Hepatocyte (in vitro differentiated cells): ENCODE results near the gene PTPRM.

Experiments used
- CTCF ChIP-seq: fragments of 200-600 bp; sonication (generic); IDR thresholded peaks from 2 replicates; pipeline ENCODE4 v1.5.1; 2016; ENCODE audit warnings: antibody characterized with exemption, mild to moderate bottlenecking; ENCODE audit not compliant: poor library complexity
- EZH2 ChIP-seq: fragments of 200-600 bp; sonication (generic); IDR thresholded peaks from 2 replicates; pipeline ENCODE4 v1.6.1; 2016; ENCODE audit warnings: antibody characterized with exemption, mild to moderate bottlenecking, borderline replicate concordance
- EZH2phosphoT487 ChIP-seq: fragments of 200-600 bp; sonication (generic); IDR thresholded peaks from one replicate; pipeline ENCODE4 v1.6.1; 2018; ENCODE audit warnings: antibody characterized with exemption, mild to moderate bottlenecking, low read depth, moderate library complexity; ENCODE audit not compliant: unreplicated experiment, severe bottlenecking

GRCh38 chr18:7878265-7879211, 311.4 kb downstream of the PTPRM start:
- TF ChIP-seq CTCF (no peak), EZH2phosphoT487 (no peak), EZH2 (no peak)
